HG03139 (cell line): ENCODE measurements around the gene PLCB2.

Source experiments
- ATAC-seq: cut with Tn5 transposase; IDR thresholded peaks from one replicate; pipeline ENCODE4 v1.9.1; 2021; ENCODE audit not compliant: unreplicated experiment

Gene PLCB2

GRCh38 chr15:40287968-40288367, 19.8 kb downstream of the PLCB2 start:
- no peak for ATAC-seq

- ATAC-seq: no peak
Observed at GRCh38 chr15:40287505-40287904, 20.2 kb downstream of the PLCB2 start.

- no peak for ATAC-seq
Observed at GRCh38 chr15:40286794-40287193, 20.9 kb downstream of the PLCB2 start.

- no peak for ATAC-seq
Observed at GRCh38 chr15:40286061-40286532, 21.6 kb downstream of the PLCB2 start.

- ATAC-seq: no peak
Observed at GRCh38 chr15:40285554-40286011, 22.2 kb downstream of the PLCB2 start.

GRCh38 chr15:40285151-40285550, 22.6 kb downstream of the PLCB2 start:
- no peak for ATAC-seq

GRCh38 chr15:40283615-40284300, 24.0 kb downstream of the PLCB2 start:
- no peak for ATAC-seq

- no peak for ATAC-seq
Observed at GRCh38 chr15:40282869-40283614, 24.7 kb downstream of the PLCB2 start, which contains the start of gene ANKRD63. ANKRD63 (minus strand) TSS chr15:40283064; CDS start chr15:40282586, 478 bp downstream.

GRCh38 chr15:40282147-40282868, 25.4 kb downstream of the PLCB2 start:
- ATAC-seq: no peak

GRCh38 chr15:40281801-40282146, 26.0 kb downstream of the PLCB2 start:
- no peak for ATAC-seq

- ATAC-seq: no peak
Observed at GRCh38 chr15:40281057-40281800, 26.5 kb downstream of the PLCB2 start.

- ATAC-seq: no peak
Observed at GRCh38 chr15:40280260-40281056, 27.3 kb downstream of the PLCB2 start.

GRCh38 chr15:40279437-40280141, 28.1 kb downstream of the PLCB2 start:
- ATAC-seq: no peak

- no peak for ATAC-seq
Observed at GRCh38 chr15:40278026-40278425, 29.7 kb downstream of the PLCB2 start.

- no peak for ATAC-seq
Observed at GRCh38 chr15:40277471-40277870, 30.3 kb downstream of the PLCB2 start.

- ATAC-seq: no peak
Observed at GRCh38 chr15:40276927-40277326, 30.8 kb downstream of the PLCB2 start.

- ATAC-seq: no peak
Observed at GRCh38 chr15:40275954-40276353, 31.8 kb downstream of the PLCB2 start.

- no peak for ATAC-seq
Observed at GRCh38 chr15:40275523-40275922, 32.2 kb downstream of the PLCB2 start.
